ENCODE results near the gene NINJ1.

NINJ1 gene

GRCh38 chr9:93099551-93100275 is 34.3 kb downstream of the NINJ1 start:
- no peak for DNase-seq

- DNase-seq = no peak
Measured at GRCh38 chr9:93098236-93098946, 35.7 kb downstream of the NINJ1 start.

- DNase-seq = no peak
Measured at GRCh38 chr9:93097511-93098201, 36.4 kb downstream of the NINJ1 start.

GRCh38 chr9:93096811-93097382 is 37.2 kb downstream of the NINJ1 start:
- DNase-seq = no peak

GRCh38 chr9:93096131-93096802 is 37.8 kb downstream of the NINJ1 start, which contains the start of gene CARD19:
CARD19 (plus strand) TSS chr9:93096217; CDS start chr9:93096346, 129 bp downstream.
- peak; percentile 49 for DNase-seq

GRCh38 chr9:93095205-93096130 is 38.6 kb downstream of the NINJ1 start:
- DNase-seq = peak; percentile 98

- no peak for DNase-seq
Measured at GRCh38 chr9:93094658-93095204, 39.3 kb downstream of the NINJ1 start.

GRCh38 chr9:93093877-93094657 is 40.0 kb downstream of the NINJ1 start:
- no peak for DNase-seq

GRCh38 chr9:93093127-93093876 is 40.7 kb downstream of the NINJ1 start:
- no peak for DNase-seq

GRCh38 chr9:93092251-93092991 is 41.6 kb downstream of the NINJ1 start:
- no peak for DNase-seq

GRCh38 chr9:93091453-93092081 is 42.5 kb downstream of the NINJ1 start:
- no peak for DNase-seq

GRCh38 chr9:93091056-93091452 is 43.0 kb downstream of the NINJ1 start:
- no peak for DNase-seq

- no peak for DNase-seq
Measured at GRCh38 chr9:93090091-93090655, 43.9 kb downstream of the NINJ1 start.

GRCh38 chr9:93089481-93089991 is 44.5 kb downstream of the NINJ1 start:
- no peak for DNase-seq

GRCh38 chr9:93089024-93089423 is 45.0 kb downstream of the NINJ1 start:
- no peak for DNase-seq

- no peak for DNase-seq
Measured at GRCh38 chr9:93088656-93089015, 45.4 kb downstream of the NINJ1 start.

GRCh38 chr9:93087971-93088655 is 45.9 kb downstream of the NINJ1 start:
- DNase-seq = no peak
